HEK293 (cell line): ENCODE measurements around the gene ATP8B4.

Experiments
- CTCF ChIP-seq: fragments of 450-650 bp; formaldehyde crosslinking; IDR thresholded peaks from 2 replicates; pipeline ENCODE4 v1.5.1; 2016; ENCODE audit warnings: missing biosample characterization, missing genetic modification characterization
- SETDB1 ChIP-seq: IDR thresholded peaks from one replicate; pipeline ENCODE4 v1.6.1; 2017; ENCODE audit warnings: mild to moderate bottlenecking, low read length, moderate library complexity, mixed read lengths; ENCODE audit not compliant: insufficient read length

- TF ChIP-seq CTCF (tag by site-specific recombination) (no peak), SETDB1 (no peak)
Measured at GRCh38 chr15:49887659-49888322, 231.2 kb downstream of the ATP8B4 start.
